AG09309 (cell line): Measurements from ENCODE around the gene MAGI2.

Experiments
- DNase-seq: peaks from one replicate; pipeline ENCODE4 v3.0.0-alpha.2; 2010; ENCODE audit warnings: low read depth
- H3K4me3 ChIP-seq: 2 replicates; pipeline ENCODE4 v1.5.1; 2011; ENCODE audit warnings: mild to moderate bottlenecking, low read depth, low read length, moderate library complexity; ENCODE audit not compliant: control insufficient read depth
- TF ChIP-seq, protein P1 (sequence below): IDR thresholded peaks from 2 replicates; pipeline ENCODE4 v1.5.1; 2011; ENCODE audit warnings: mild to moderate bottlenecking, low read depth, low read length, inconsistent platforms; ENCODE audit not compliant: insufficient read depth, control insufficient read depth; ENCODE audit errors: missing control alignments

The MAGI2 gene

GRCh38 chr7:78953090-78953489 lies 500.4 kb downstream of the MAGI2 start:
- H3K4me3 ChIP-seq: no peak overlapping the region
- TF ChIP-seq, protein P1, sequence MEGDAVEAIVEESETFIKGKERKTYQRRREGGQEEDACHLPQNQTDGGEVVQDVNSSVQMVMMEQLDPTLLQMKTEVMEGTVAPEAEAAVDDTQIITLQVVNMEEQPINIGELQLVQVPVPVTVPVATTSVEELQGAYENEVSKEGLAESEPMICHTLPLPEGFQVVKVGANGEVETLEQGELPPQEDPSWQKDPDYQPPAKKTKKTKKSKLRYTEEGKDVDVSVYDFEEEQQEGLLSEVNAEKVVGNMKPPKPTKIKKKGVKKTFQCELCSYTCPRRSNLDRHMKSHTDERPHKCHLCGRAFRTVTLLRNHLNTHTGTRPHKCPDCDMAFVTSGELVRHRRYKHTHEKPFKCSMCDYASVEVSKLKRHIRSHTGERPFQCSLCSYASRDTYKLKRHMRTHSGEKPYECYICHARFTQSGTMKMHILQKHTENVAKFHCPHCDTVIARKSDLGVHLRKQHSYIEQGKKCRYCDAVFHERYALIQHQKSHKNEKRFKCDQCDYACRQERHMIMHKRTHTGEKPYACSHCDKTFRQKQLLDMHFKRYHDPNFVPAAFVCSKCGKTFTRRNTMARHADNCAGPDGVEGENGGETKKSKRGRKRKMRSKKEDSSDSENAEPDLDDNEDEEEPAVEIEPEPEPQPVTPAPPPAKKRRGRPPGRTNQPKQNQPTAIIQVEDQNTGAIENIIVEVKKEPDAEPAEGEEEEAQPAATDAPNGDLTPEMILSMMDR: no peak
- DNase-seq: peak; percentile 47

- DNase-seq: no peak
Observed at GRCh38 chr7:78939669-78940068, 513.8 kb downstream of the MAGI2 start.

GRCh38 chr7:78924581-78924980 lies 528.9 kb downstream of the MAGI2 start:
- H3K4me3 ChIP-seq: no peak overlapping the region
- TF ChIP-seq, protein P1: peak; percentile 30
- peak; percentile 18 for DNase-seq

More at GRCh38 chr7:78939669-78940068, 513.8 kb downstream of the MAGI2 start:
- no peak overlapping the region for H3K4me3 ChIP-seq
- TF ChIP-seq, protein P1: no peak

GRCh38 chr7:78912781-78913180 lies 540.7 kb downstream of the MAGI2 start:
- DNase-seq: no peak
- H3K4me3 ChIP-seq: no peak overlapping the region
- TF ChIP-seq, protein P1: no peak

DNA sequence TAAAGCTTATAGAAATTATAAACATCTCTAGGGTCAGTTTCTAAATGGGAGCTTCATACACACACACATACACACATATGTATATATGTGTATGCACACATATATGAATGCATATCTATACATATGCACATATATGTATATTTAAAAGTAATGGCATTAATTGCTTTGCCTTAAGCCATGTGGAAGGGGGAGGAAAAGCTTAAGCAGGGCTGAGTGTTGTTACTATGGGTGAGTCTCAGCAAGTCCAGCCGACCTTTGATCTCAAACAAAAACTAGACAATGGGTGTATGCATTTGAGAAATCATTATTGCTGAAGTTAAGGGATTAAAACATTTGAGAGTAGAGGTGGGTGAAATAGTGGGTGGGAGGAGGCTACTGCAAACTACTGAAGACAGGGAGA lies 546.7 kb downstream of the MAGI2 start:
- DNase-seq: no peak
- TF ChIP-seq, protein P1: no peak
- H3K4me3 ChIP-seq: no peak overlapping the region

DNA sequence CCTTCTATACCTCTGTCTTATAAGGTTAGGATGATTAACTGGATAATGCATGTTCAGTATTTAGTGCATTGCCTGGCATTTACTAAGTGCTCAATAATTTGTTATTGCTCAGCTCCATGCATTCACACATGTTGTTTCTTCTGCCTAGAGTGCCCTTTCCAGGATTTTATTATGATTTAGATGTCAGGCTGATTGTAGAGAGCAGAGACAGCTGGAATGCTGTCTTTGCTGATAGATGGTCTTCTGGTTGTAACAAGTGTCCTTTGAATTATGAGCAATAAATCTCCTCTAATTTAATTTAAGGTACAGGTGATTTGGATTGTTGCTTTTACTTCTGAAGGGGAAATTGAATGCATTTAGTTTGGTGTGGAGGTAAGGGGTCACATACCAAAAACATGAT lies 548.0 kb downstream of the MAGI2 start:
- TF ChIP-seq, protein P1: no peak
- DNase-seq: no peak
- H3K4me3 ChIP-seq: no peak overlapping the region

GRCh38 chr7:78904983-78905382 lies 548.5 kb downstream of the MAGI2 start:
- no peak overlapping the region for H3K4me3 ChIP-seq
- TF ChIP-seq, protein P1: no peak
- no peak for DNase-seq
